Measurements from ENCODE around the gene TAS2R42.

TAS2R42 gene, protein sequence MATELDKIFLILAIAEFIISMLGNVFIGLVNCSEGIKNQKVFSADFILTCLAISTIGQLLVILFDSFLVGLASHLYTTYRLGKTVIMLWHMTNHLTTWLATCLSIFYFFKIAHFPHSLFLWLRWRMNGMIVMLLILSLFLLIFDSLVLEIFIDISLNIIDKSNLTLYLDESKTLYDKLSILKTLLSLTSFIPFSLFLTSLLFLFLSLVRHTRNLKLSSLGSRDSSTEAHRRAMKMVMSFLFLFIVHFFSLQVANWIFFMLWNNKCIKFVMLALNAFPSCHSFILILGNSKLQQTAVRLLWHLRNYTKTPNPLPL

GRCh38 chr12:11186837-11187236 is at the start of gene TAS2R42:
Gene TAS2R42 (minus strand): TSS chr12:11186937. CDS start chr12:11186937, 0 bp downstream.
- DNase-seq (ENCODE audit: low read depth in 2 of 2), result no peak

DNA sequence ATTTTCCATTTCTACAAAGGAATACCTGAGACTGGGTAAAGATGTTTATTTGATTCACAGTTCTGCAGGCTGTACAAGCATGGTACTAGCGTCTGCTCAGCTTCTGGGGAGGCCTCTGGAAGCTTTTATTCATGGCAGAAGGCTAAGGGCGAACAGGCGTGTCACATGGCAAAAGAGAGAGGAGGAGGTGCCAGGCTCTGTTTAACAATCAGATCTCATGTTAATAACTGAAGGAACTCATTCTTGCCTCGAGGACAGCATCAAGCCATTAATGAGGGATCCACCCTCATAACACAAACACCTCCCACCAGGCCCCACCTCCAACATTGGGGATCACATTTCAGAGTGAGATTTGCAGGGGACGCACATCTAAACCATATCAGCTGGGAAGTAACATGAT is 46.8 kb upstream of the TAS2R42 start:
- DNase-seq (ENCODE audit: low read depth in 2 of 2), result no peak

DNA sequence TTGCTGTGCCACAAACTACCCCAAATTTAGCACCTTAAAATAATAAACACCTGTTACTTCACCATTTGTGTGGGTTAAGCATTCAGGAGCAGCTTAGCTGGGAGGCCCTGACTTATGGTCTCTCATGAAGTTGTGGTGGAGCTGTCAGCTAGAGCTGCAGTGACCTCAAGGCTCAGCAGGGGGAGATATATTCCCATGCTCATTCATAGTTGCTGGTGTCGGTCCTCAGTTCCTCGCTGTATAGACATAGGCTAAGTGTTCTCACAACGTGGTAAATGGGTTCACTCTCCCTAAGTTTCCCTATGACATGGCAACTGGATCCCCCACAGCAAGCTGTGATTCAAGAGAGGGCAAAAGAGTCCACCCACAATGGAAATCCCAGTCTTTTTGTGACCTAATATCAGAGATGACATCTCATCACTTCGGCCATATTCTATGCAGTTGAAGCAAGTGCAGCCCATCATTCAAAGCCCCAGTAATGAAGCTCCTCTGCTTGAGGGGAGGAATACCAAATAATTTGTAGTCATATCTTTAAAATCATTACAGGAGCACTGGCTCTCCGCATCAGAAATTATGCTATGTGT is 41.7 kb upstream of the TAS2R42 start:
- DNase-seq (ENCODE audit: low read depth in 2 of 2), result peak in 1 of 2 donors; percentile 1

DNA sequence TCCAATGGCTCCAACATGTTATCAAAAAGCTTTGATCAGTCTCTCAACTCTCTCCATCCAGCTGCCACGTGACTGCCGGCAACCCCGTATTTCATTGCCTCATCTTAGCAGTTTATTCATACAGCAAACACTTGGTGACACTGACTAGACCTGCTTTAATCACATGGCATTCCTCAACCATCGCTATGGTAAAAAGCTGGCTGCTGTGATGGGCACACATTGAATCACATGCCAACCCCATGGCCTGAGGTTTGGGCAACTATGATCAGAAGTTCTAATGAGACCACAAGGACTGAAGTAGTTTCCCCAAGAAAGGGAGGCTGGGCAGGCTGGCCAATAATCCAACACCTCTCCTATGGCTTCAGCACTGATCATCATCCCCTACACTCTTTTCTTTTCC is 40.6 kb upstream of the TAS2R42 start:
- no peak for DNase-seq (ENCODE audit: low read depth in 2 of 2)

- no peak for DNase-seq (ENCODE audit: low read depth in 2 of 2)
Measured at GRCh38 chr12:11209113-11209512, 22.4 kb upstream of the TAS2R42 start.

- DNase-seq (ENCODE audit: low read depth in 2 of 2), result no peak
Measured at GRCh38 chr12:11204173-11204572, 17.4 kb upstream of the TAS2R42 start.

DNA sequence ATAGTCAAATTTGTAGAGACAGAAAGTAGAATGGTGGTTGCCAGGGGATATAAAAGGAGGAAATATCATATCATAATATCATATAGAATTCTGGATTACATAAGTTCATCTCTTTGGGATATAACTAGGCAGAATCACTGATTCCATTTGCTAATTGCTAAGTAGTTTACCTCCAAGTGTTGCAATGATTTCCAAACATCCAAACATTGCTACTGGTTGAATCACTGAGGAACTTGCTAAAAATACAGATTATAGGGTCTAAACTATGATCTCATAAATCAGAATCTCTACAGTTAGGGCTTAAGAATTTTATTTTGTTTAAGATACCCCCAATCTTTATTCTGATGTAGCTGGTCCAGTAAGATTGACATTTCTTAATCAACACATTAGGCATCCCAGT is 16.1 kb upstream of the TAS2R42 start:
- no peak for DNase-seq (ENCODE audit: low read depth in 2 of 2)

- no peak for DNase-seq (ENCODE audit: low read depth in 2 of 2)
Measured at GRCh38 chr12:11183011-11183410, 3.7 kb downstream of the TAS2R42 start.

GRCh38 chr12:11182529-11182928 is 4.2 kb downstream of the TAS2R42 start:
- DNase-seq (ENCODE audit: low read depth in 2 of 2), result no peak

GRCh38 chr12:11178250-11178649 is 8.5 kb downstream of the TAS2R42 start:
- no peak for DNase-seq (ENCODE audit: low read depth in 2 of 2)

- no peak for DNase-seq (ENCODE audit: low read depth in 2 of 2)
Measured at GRCh38 chr12:11174022-11174421, 12.7 kb downstream of the TAS2R42 start.

DNA sequence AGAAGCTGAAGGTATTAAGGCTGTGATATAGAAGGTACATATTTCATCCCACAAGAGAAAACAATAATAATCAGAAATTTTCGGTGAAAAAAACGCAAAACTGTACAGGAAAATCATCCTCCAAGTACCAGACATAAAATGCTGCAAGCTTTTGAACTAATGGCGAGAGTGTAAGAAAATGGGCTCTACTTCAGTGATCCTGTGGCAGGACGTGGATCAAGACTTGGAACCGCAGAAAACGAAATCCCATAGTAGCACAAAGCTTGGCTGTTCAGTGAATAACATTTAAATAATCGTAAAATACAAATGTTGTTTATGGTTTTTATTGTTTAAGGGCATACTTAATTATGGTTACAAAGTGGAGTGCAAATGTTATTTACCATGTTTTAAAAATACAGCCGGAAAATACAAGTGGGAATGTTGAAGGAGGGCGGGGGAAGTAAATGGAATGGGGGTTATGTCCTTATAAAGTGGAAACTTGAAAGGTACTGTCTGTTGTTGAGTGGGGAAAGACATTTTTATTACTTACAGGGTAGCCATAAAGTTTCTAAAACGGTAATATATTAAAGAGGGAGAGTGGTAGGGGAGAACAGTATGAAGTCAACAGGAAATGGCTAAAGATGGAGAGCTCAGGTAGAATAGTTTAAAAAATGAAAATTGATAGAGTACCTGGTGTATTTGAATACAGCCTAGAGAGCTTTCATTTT is 14.6 kb downstream of the TAS2R42 start:
- DNase-seq (ENCODE audit: low read depth in 2 of 2), result no peak

- peak; percentile 75 to 84 for DNase-seq (ENCODE audit: low read depth in 2 of 2)
Measured at GRCh38 chr12:11171145-11171968, 15.4 kb downstream of the TAS2R42 start, which contains the start of gene SMIM10L1. Gene SMIM10L1 (plus strand): TSS chr12:11171194. CDS start chr12:11171357, 163 bp downstream.

DNA sequence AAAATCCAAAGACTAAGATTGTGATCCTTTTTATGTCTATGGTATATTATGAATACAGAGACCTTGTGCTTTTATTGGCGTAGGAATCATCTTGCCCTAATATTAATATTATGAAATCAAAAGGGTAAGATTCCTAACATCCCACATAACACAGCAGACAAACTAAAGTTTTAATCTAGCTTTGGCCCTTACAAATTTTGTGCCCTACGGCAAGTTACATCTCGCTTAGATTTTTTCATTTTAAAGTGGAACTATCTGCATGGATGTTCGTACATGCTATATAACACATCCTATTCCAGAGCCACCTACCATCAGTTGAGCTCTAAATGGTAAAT is 16.0 kb downstream of the TAS2R42 start:
- DNase-seq (ENCODE audit: low read depth in 2 of 2), result no peak

DNA sequence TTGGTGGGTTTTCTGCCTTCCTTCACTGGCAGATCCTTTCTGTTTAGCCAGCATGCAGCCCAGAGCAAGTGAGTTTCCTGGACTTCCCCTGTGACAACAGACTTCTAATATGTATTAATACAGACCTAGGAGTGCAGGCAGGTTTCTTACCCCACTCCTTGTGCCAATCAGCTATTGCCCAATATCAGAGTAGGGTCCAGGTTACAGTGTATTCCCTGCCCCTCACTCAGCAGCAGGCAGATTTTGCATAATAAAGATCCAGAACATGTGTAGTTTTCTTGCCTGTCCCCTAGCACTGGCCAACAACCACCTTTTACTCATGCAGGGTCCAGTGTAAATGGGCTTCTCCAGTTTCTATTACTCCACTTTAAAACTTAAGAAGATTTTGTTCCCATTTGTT is 20.4 kb downstream of the TAS2R42 start:
- no peak for DNase-seq (ENCODE audit: low read depth in 2 of 2)

- no peak for DNase-seq (ENCODE audit: low read depth in 2 of 2)
Measured at GRCh38 chr12:11164384-11164783, 22.4 kb downstream of the TAS2R42 start.

DNA sequence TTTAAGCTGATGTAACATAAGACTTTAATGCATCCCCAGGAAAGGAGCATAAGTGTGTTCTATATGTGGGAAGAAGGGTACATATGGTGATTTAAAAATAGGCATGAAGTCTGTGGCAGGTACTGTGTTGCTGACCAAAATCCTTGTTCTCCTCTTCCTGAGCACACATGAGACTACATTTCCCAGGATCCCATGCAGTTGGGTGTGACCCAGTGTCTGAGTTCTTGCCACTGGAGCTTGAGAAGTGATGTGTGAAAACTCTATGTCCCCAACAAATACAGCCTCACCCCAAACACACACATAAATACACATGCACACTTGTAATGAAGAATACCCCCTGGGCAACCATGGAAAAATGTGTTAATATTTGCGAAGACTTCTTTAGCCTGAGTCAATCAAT is 24.2 kb downstream of the TAS2R42 start:
- no peak for DNase-seq (ENCODE audit: low read depth in 2 of 2)

DNA sequence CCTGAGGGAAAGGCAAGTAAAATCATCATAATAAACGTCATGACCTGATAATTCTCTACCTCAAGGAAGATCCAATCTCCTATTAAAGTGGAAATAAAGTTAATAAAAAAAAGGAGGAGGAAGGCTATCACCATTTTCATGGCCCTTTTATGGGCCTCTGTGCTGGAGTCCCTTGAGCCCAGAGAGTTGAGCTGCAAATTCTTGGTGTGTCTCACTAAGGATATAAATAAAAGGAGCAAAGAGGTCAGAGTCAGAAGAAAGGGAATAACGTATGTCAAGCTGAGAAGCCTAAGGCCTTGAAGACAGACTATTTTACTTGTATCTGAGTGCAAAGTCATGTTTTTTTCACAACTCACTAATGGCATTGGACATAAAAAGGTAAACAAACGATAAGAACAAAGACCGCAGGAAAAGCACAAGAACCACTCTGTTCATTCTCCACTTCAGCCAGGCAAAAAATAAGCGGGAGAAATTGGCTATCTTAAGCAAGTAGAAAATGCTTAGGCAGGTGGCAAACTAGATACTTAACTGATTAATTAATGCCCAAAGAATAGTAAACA is 27.8 kb downstream of the TAS2R42 start:
- DNase-seq (ENCODE audit: low read depth in 2 of 2), result no peak

- no peak for DNase-seq (ENCODE audit: low read depth in 2 of 2)
Measured at GRCh38 chr12:11154400-11154925, 32.3 kb downstream of the TAS2R42 start.

GRCh38 chr12:11152725-11153124 is 34.0 kb downstream of the TAS2R42 start:
- no peak for DNase-seq (ENCODE audit: low read depth in 2 of 2)

DNA sequence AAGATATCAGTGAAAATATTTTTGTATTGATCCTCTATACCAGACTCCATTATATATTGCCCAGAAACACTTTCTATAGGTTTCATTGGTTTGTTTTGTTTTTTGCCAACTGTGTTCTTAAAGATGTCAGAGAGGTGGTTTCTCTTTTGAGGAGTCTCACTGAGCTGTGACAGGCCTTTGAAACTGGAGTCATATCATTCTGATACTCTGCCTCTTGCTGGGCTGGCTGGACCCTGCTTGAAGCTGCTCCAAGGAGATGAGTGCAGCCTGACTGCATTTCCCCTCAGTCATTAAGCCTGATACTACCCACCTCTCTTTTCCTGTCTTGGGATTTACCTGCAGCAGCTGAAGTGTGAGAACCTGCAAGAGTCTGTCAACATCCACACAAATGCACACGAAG is 35.9 kb downstream of the TAS2R42 start:
- DNase-seq (ENCODE audit: low read depth in 2 of 2), result no peak

- DNase-seq (ENCODE audit: low read depth in 2 of 2), result no peak
Measured at GRCh38 chr12:11147420-11147819, 39.3 kb downstream of the TAS2R42 start.

All from stimulated activated CD8-positive, alpha-beta memory T cell treated with anti-CD3 and anti-CD28 coated beads, Interleukin-7, amount 100 ng/mL, for 4 hours (primary cell).